ENCODE data around the gene ALG2.
"Not testable (repeated sequence)": the region's sequence is repeated elsewhere in the genome, so short reads cannot be mapped to it uniquely, and the experiment has no call there.

ALG2 gene

DNA sequence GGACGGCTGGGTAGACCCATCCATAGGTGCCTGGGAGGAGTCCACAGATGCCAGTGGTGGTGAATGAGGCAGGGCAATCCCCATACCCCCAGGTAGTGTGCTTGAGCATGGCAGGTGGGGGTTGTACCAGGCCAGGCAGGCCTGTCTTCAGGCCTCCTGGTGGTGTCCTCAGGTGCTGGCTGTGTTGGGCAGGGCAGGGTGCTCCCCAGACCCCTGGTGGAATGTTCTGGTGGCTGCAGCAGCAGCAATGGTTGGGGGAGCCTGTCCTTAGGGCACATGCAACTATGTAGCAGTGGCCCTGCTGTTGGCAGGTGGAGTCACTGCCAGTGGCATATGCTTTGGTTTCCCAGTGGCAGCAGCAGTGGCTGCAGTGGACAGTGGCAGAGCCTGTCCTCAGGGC is 10.0 kb downstream of the ALG2 start:
- DNase-seq (ENCODE audit: low read depth, low spot score): no peak
- TF ChIP-seq POLR2AphosphoS5 (IDR thresholded peaks at IDR 0.05; ENCODE audit: borderline replicate concordance, low read depth, low read length): no peak
- TF ChIP-seq EZH2 (IDR thresholded peaks at IDR 0.05): no peak
- TF ChIP-seq FOXP2 (optimal IDR thresholded peaks at IDR 0.05; ENCODE audit: control extremely low read depth, extremely low read length, insufficient read depth): no peak
- Histone ChIP-seq H3K9ac (ENCODE audit: insufficient read length) (no peak overlapping the region), H3K27ac (no peak overlapping the region), H3K9me3 (ENCODE audit: low read depth, low read length) (no peaks in the 10 kb centered on the region), H3K4me3 (no peak overlapping the region), H3K36me3 (ENCODE audit: insufficient read depth, low read length) (0 out of 2 replicates have a peak, but pooled peaks cover under 1% of the 10 kb centered on the region)

DNA sequence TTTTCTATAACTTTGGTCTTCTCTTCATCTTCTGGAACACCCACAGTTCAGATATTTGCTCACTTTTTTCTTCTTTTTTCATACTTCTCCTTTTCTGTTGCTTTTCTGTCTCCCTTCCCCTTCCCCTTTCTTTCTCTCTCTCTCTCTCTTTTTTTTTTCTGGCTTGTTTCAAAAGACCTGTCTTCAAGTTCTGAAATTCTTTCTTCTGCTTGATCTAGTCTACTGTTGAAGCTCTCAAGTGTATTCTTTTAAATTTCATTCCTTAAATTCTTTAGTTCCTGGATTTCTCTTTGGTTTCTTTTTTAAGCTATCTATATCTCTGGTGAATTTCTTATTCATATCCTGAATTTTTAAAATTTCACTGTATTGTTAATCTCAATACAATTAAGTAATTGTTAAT is 11.2 kb downstream of the ALG2 start:
- no peaks in the 10 kb centered on the region for H3K36me3 ChIP-seq (ENCODE audit: insufficient read depth, low read length)
- DNase-seq (ENCODE audit: low read depth, low spot score): no peak
- TF ChIP-seq POLR2AphosphoS5 (IDR thresholded peaks at IDR 0.05; ENCODE audit: borderline replicate concordance, low read depth, low read length) (no peak), FOXP2 (optimal IDR thresholded peaks at IDR 0.05; ENCODE audit: control extremely low read depth, extremely low read length, insufficient read depth) (no peak)
- no peaks in the 10 kb centered on the region for H3K9me3 ChIP-seq (ENCODE audit: low read depth, low read length)
- no peak overlapping the region for H3K4me3 ChIP-seq
- no peak overlapping the region for H3K9ac ChIP-seq (ENCODE audit: insufficient read length)
- no peak overlapping the region for H3K27ac ChIP-seq

- DNase-seq (ENCODE audit: low read depth, low spot score): no peak
- TF ChIP-seq FOXP2 (optimal IDR thresholded peaks at IDR 0.05; ENCODE audit: control extremely low read depth, extremely low read length, insufficient read depth) (no peak), POLR2AphosphoS5 (IDR thresholded peaks at IDR 0.05; ENCODE audit: borderline replicate concordance, low read depth, low read length) (no peak)
- no peaks in the 10 kb centered on the region for H3K9me3 ChIP-seq (ENCODE audit: low read depth, low read length)
Measured at GRCh38 chr9:99201603-99202002, 20.1 kb downstream of the ALG2 start.

GRCh38 chr9:99199938-99200539 is 21.7 kb downstream of the ALG2 start:
- no peak overlapping the region for H3K4me3 ChIP-seq
- no peak overlapping the region for H3K9ac ChIP-seq (ENCODE audit: insufficient read length)
- no peak overlapping the region for H3K27ac ChIP-seq
- H3K9me3 ChIP-seq (ENCODE audit: low read depth, low read length): no peaks in the 10 kb centered on the region
- no peaks in the 10 kb centered on the region for H3K36me3 ChIP-seq (ENCODE audit: insufficient read depth, low read length)
- no peak for DNase-seq (ENCODE audit: low read depth, low spot score)
- TF ChIP-seq FOXP2 (optimal IDR thresholded peaks at IDR 0.05; ENCODE audit: control extremely low read depth, extremely low read length, insufficient read depth) (no peak), EZH2 (IDR thresholded peaks at IDR 0.05) (no peak)

More at GRCh38 chr9:99201603-99202002, 20.1 kb downstream of the ALG2 start:
- Histone ChIP-seq H3K9ac (ENCODE audit: insufficient read length) (no peak overlapping the region), H3K27ac (no peak overlapping the region), H3K4me3 (no peak overlapping the region), H3K36me3 (ENCODE audit: insufficient read depth, low read length) (no peaks in the 10 kb centered on the region)

DNA sequence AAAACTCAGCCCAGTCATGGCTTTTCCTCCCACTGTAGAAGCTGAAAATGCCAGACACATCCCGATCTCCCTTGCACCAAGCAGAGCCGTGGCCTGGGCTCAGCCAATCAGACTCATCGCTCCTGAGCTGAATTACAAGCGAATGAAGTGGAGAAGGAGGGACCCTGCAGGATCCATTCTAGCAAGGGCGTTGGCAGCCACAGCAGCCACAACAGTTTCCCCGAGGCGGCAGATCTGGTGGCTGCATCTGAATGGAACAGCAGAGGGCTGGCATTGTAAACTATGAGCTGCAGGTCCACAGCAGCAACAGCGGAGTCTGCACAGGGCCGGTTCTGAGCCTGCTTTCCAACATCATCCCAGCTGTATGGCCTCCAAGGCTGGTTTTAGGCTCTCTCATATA is 23.8 kb downstream of the ALG2 start:
- Histone ChIP-seq H3K36me3 (ENCODE audit: insufficient read depth, low read length) (no peaks in the 10 kb centered on the region), H3K4me3 (no peak overlapping the region), H3K9me3 (ENCODE audit: low read depth, low read length) (no peaks in the 10 kb centered on the region), H3K9ac (ENCODE audit: insufficient read length) (no peak overlapping the region), H3K27ac (no peak overlapping the region)
- no peak for DNase-seq (ENCODE audit: low read depth, low spot score)
- TF ChIP-seq EZH2 (IDR thresholded peaks at IDR 0.05): no peak
- TF ChIP-seq FOXP2 (optimal IDR thresholded peaks at IDR 0.05; ENCODE audit: control extremely low read depth, extremely low read length, insufficient read depth): no peak
- no peak for TF ChIP-seq POLR2AphosphoS5 (IDR thresholded peaks at IDR 0.05; ENCODE audit: borderline replicate concordance, low read depth, low read length)

DNA sequence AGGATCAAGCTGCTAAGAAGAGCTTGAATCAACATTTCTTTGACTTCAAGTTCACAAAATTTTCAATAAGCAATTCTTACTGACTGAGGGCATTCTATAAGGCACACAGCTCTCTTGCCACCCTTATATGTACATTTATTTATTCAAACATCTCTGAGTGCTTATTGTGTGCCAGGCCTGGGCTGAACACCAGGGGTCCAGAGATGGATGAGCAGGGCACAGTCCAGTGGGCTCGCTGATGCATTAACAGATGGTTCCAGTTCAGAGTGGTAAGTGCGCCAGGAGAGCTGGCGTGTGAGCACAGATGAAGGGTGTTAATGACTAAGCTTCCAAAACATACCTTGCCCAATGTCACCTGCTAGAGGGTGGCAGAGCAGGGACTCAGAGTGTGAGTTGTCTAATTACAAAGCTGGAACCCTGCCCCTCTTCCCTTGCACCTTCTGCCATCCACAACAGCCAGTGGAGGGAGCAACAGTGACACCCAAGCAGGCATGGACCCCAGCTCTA is 24.6 kb downstream of the ALG2 start:
- Histone ChIP-seq H3K4me3 (no peak overlapping the region), H3K9ac (ENCODE audit: insufficient read length) (no peak overlapping the region), H3K9me3 (ENCODE audit: low read depth, low read length) (no peaks in the 10 kb centered on the region), H3K36me3 (ENCODE audit: insufficient read depth, low read length) (no peaks in the 10 kb centered on the region), H3K27ac (no peak overlapping the region)
- no peak for DNase-seq (ENCODE audit: low read depth, low spot score)
- no peak for TF ChIP-seq FOXP2 (optimal IDR thresholded peaks at IDR 0.05; ENCODE audit: control extremely low read depth, extremely low read length, insufficient read depth)
- TF ChIP-seq POLR2AphosphoS5 (IDR thresholded peaks at IDR 0.05; ENCODE audit: borderline replicate concordance, low read depth, low read length): no peak
- no peak for TF ChIP-seq EZH2 (IDR thresholded peaks at IDR 0.05)

DNA sequence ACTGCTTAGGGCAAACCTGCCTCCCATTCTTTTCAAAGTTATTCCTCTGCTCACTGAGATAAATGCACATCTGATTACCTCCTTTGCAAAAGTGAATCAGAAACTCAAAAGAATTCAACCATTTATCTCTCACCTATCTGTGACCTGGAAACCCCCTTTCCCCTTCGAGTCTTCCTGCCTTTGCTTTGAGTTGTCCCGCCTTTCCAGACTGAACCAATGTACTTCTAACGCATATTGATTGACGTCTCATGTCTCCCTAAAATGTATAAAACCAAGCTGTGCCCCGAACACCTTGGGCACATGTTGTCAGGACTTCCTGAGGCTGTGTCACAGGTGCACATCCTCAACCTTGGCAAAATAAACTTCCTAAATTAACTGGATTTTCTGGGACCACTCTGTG is 25.3 kb downstream of the ALG2 start:
- H3K27ac ChIP-seq; H3K9me3 ChIP-seq (ENCODE audit: low read depth, low read length); H3K9ac ChIP-seq (ENCODE audit: insufficient read length); H3K4me3 ChIP-seq; H3K36me3 ChIP-seq (ENCODE audit: insufficient read depth, low read length); DNase-seq (ENCODE audit: low read depth, low spot score): not testable (repeated sequence)

- Histone ChIP-seq H3K9ac (ENCODE audit: insufficient read length) (no peak overlapping the region), H3K36me3 (ENCODE audit: insufficient read depth, low read length) (no peaks in the 10 kb centered on the region), H3K27ac (no peak overlapping the region), H3K4me3 (no peak overlapping the region), H3K9me3 (ENCODE audit: low read depth, low read length) (no peaks in the 10 kb centered on the region)
- DNase-seq (ENCODE audit: low read depth, low spot score): no peak
- no peak for TF ChIP-seq EZH2 (IDR thresholded peaks at IDR 0.05)
Measured at GRCh38 chr9:99193466-99193821, 28.3 kb downstream of the ALG2 start.

GRCh38 chr9:99192786-99193465 is 28.8 kb downstream of the ALG2 start:
- no peak for DNase-seq (ENCODE audit: low read depth, low spot score)
- no peak overlapping the region for H3K9ac ChIP-seq (ENCODE audit: insufficient read length)

More at GRCh38 chr9:99192786-99193465, 28.8 kb downstream of the ALG2 start:
- TF ChIP-seq EZH2 (IDR thresholded peaks at IDR 0.05) (no peak), POLR2AphosphoS5 (IDR thresholded peaks at IDR 0.05; ENCODE audit: borderline replicate concordance, low read depth, low read length) (no peak), FOXP2 (optimal IDR thresholded peaks at IDR 0.05; ENCODE audit: control extremely low read depth, extremely low read length, insufficient read depth) (no peak)
- H3K9me3 ChIP-seq (ENCODE audit: low read depth, low read length): no peaks in the 10 kb centered on the region
- H3K4me3 ChIP-seq: no peak overlapping the region
- no peaks in the 10 kb centered on the region for H3K36me3 ChIP-seq (ENCODE audit: insufficient read depth, low read length)
- no peak overlapping the region for H3K27ac ChIP-seq
